Omental fat pad (tissue), 4 donors: Measurements from ENCODE around the gene TOX3. TPM values are rescaled to one million over a fixed set of nuclear protein-coding genes. Genes with fewer than 3 reads are reported as not detected.

Source experiments
- ATAC-seq: fragments of 150-250 bp; one replicate; pipeline ENCODE4 v1.9.1; 2016; ENCODE audit warnings: mild to moderate bottlenecking, moderate library complexity; ENCODE audit not compliant: low FRiP score
- DNase-seq: peaks from one replicate; pipeline ENCODE4 v3.0.0-alpha.2; 2019; ENCODE audit warnings: low spot score
- total RNA-seq, 4 donors: library from RNA; depleted of rRNA; stranded (reverse); fragments of >200 nt; gene quantifications; one replicate each; pipeline ENCODE4 v1.1.0, GENCODE V29; 2016
- TF ChIP-seq, protein P1 (sequence below), 3 donors: fragments of 450-650 bp; IDR thresholded peaks; one replicate each; pipeline ENCODE4 v1.5.1; 2016 to 2017; ENCODE audit warnings: antibody characterized with exemption in 3 of 3, mild to moderate bottlenecking in 3 of 3, moderate library complexity in 2 of 3

The TOX3 gene
- total RNA-seq, 4 donors from 2014 or later: 1.0 TPM; not detected in 3

- TF ChIP-seq, protein P1, sequence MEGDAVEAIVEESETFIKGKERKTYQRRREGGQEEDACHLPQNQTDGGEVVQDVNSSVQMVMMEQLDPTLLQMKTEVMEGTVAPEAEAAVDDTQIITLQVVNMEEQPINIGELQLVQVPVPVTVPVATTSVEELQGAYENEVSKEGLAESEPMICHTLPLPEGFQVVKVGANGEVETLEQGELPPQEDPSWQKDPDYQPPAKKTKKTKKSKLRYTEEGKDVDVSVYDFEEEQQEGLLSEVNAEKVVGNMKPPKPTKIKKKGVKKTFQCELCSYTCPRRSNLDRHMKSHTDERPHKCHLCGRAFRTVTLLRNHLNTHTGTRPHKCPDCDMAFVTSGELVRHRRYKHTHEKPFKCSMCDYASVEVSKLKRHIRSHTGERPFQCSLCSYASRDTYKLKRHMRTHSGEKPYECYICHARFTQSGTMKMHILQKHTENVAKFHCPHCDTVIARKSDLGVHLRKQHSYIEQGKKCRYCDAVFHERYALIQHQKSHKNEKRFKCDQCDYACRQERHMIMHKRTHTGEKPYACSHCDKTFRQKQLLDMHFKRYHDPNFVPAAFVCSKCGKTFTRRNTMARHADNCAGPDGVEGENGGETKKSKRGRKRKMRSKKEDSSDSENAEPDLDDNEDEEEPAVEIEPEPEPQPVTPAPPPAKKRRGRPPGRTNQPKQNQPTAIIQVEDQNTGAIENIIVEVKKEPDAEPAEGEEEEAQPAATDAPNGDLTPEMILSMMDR (IDR thresholded peaks at IDR 0.05): no peak
- ATAC-seq (no peak), DNase-seq (no peak)
These were observed 496 bp downstream of the TOX3 start for GRCh38 chr16:52546291-52547003.

GRCh38 chr16:52545898-52546266 is 1.1 kb downstream of the TOX3 start:
- DNase-seq: no peak
- TF ChIP-seq, protein P1 (IDR thresholded peaks at IDR 0.05): no peak
- ATAC-seq: no peak

- TF ChIP-seq, protein P1 (IDR thresholded peaks at IDR 0.05): no peak
- ATAC-seq (no peak), DNase-seq (no peak)
These were observed 1.6 kb downstream of the TOX3 start for GRCh38 chr16:52545222-52545897.

DNA sequence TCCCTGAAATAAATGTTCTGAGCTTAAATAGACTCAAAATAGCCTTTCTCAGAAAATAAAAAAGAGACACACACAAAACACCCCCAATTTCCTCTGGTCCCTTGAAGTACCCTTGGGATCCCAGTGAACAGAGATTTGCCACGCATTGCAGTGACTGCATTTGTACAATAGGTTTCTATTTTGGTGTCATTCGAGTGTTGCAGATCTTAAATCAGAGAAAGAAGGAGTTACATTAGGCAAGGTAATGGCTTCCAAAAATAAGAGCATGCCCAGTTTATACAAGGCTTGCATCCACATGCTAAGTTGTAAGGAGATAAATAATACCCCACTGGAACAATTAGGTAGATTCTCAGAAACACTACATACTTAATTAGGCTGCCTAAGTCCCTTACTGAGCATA is 2.2 kb downstream of the TOX3 start:
- ATAC-seq (no peak), DNase-seq (no peak)
- TF ChIP-seq, protein P1 (IDR thresholded peaks at IDR 0.05): no peak

DNA sequence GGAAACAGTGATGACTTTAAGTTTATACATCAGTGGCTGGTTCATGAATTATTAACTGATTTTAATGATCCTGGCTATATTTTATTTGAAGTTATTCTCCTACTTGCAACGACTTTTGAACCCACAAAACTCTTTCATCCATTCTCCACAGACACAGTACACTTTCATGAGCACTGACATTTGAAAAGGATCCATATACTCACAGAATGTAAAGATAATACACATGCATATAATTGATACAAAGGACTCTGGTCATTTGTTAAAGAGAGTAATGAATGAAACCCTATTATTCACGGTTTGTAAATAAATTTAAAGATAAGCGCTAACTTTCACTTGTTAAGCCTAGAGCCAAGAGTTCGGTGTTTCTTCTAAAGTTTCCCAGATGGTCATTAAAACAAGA is 3.3 kb downstream of the TOX3 start:
- TF ChIP-seq, protein P1 (IDR thresholded peaks at IDR 0.05): no peak
- ATAC-seq (no peak), DNase-seq (no peak)

GRCh38 chr16:52540910-52541309 is 6.0 kb downstream of the TOX3 start:
- no peak for ATAC-seq
- TF ChIP-seq, protein P1 (IDR thresholded peaks at IDR 0.05): no peak
- no peak for DNase-seq

- TF ChIP-seq, protein P1 (IDR thresholded peaks at IDR 0.05): no peak
- no peak for ATAC-seq
- no peak for DNase-seq
These were observed 7.8 kb downstream of the TOX3 start for GRCh38 chr16:52539191-52539590.
